HepG2 (cell line): ENCODE results near the gene RAB39B. TPM values are rescaled to one million over a fixed set of nuclear protein-coding genes. Genes with fewer than 3 reads are reported as not detected.
"Not testable (repeated sequence)": the region's sequence is repeated elsewhere in the genome, so short reads cannot be mapped to it uniquely, and the experiment has no call there.

ENCODE experiments used
- ATAC-seq: fragments of 200-7000 bp; cut with Tn5 transposase; 3 replicates; pipeline ENCODE4 v1.9.1; 2020; ENCODE audit warnings: mild to moderate bottlenecking, moderate library complexity
- BruUV-seq: library from RNA; stranded (reverse); fragments of 400-500 nt; replicated peaks from 2 replicates; lab custom pipeline; 2021; lab: Mats Ljungman, UMichigan
- CTCF ChIA-PET: fragments of 300-600 bp; formaldehyde crosslinking; extraction: SDS; loops from one replicate; lab custom pipeline; 2021; ENCODE audit warnings: low total read pairs, inconsistent platforms, low intra/inter-chr PET ratio; lab: Yijun Ruan, JAX
- POLR2A ChIA-PET: fragments of 350-600 bp; sonication (Branson Sonifier 250); formaldehyde crosslinking; loops from one replicate; lab custom pipeline; 2020; ENCODE audit warnings: antibody characterized with exemption, inconsistent platforms; lab: Yijun Ruan, JAX
- DNase-seq: peaks from one replicate; pipeline ENCODE4 v3.0.0-alpha.2; 2015; ENCODE audit warnings: low spot score
- FAIRE-seq: peaks from 3 replicates; lab custom pipeline; 2011; peaks lifted over from hg19 to GRCh38; lab: Jason Lieb, UNC
- H2AFZ ChIP-seq: one replicate; pipeline ENCODE4 v1.6.1; 2011; ENCODE audit warnings: low read length, inconsistent platforms
- H3K27ac ChIP-seq: fragments of 300-600 bp; 3 replicates; pipeline ENCODE4 v1.8.0; 2011; ENCODE audit warnings: mixed run types, mild to moderate bottlenecking, mixed read lengths, low read length, inconsistent platforms; ENCODE audit not compliant: insufficient read depth; ENCODE audit errors: extremely low read length
- H3K27me3 ChIP-seq, 2 experiments: fragments of 200-600 bp in 1 of 2; 2 replicates in 1 of 2; 3 replicates in 1 of 2; pipeline versions ENCODE4 v1.6.0 to v1.8.0; 2011; ENCODE audit warnings: low read length in 2 of 2, mild to moderate bottlenecking in 2 of 2, moderate library complexity in 2 of 2, inconsistent platforms in 1 of 2; ENCODE audit not compliant: insufficient read depth in 2 of 2, control insufficient read depth in 1 of 2
- H3K36me3 ChIP-seq, 2 experiments: fragments of 200-600 bp in 1 of 2; replicated peaks in 1 of 2; 2 replicates in 1 of 2; 3 replicates in 1 of 2; pipeline versions ENCODE4 v1.5.1 to v1.8.0; 2011; ENCODE audit warnings: low read length in 2 of 2, inconsistent platforms in 1 of 2; ENCODE audit not compliant: insufficient read depth in 2 of 2, control insufficient read depth in 1 of 2
- H3K4me1 ChIP-seq: 2 replicates; pipeline ENCODE4 v1.5.1; 2012; ENCODE audit warnings: low read length, inconsistent platforms; ENCODE audit not compliant: insufficient read depth
- H3K4me2 ChIP-seq: 2 replicates; pipeline ENCODE4 v1.6.0; 2011; ENCODE audit warnings: low read depth, low read length, inconsistent platforms
- H3K4me3 ChIP-seq, 3 experiments: fragments of 200-600 bp in 1 of 3; sonication (generic), shearing (Covaris generic) in 1 of 3; replicated peaks in 1 of 3; 2 replicates each; pipeline ENCODE4 v1.5.1; 2011 to 2016; ENCODE audit warnings: low read length in 3 of 3, inconsistent platforms in 2 of 3, low read depth in 2 of 3, mild to moderate bottlenecking in 2 of 3, control low read depth in 1 of 3, mixed read lengths in 1 of 3; ENCODE audit not compliant: insufficient read depth in 1 of 3
- H3K79me2 ChIP-seq: one replicate; pipeline ENCODE4 v1.6.1; 2011; ENCODE audit warnings: low read length, inconsistent platforms; ENCODE audit not compliant: insufficient read depth
- H3K9ac ChIP-seq: 2 replicates; pipeline ENCODE4 v1.6.0; 2011; ENCODE audit warnings: mild to moderate bottlenecking, low read depth, low read length, inconsistent platforms; ENCODE audit not compliant: insufficient read depth
- H3K9me3 ChIP-seq: 2 replicates; pipeline ENCODE4 v1.5.1; 2012; ENCODE audit warnings: mild to moderate bottlenecking, low read length
- H4K20me1 ChIP-seq: 2 replicates; pipeline ENCODE4 v1.6.0; 2011; ENCODE audit warnings: inconsistent platforms, mild to moderate bottlenecking, low read length, moderate library complexity; ENCODE audit not compliant: insufficient read depth
- ASH2L ChIP-seq: fragments of 300-600, 200-600 bp; sonication (generic); IDR thresholded peaks from 2 replicates; pipeline ENCODE4 v1.7.0; 2017; ENCODE audit warnings: low read depth, mild to moderate bottlenecking, moderate library complexity, mixed read lengths, low read length; ENCODE audit not compliant: insufficient read length
- ATAD3A ChIP-seq: sonication (generic); formaldehyde crosslinking; IDR thresholded peaks from 2 replicates; pipeline ENCODE4 v1.4.0; 2020; ENCODE audit warnings: missing genetic modification reagents
- KLF6 ChIP-seq: IDR thresholded peaks from 2 replicates; pipeline ENCODE4 v1.8.0; 2016; ENCODE audit warnings: missing biosample characterization, missing genetic modification reagents
- MAFK ChIP-seq, 2 experiments: IDR thresholded peaks in 1 of 2; conservative IDR thresholded peaks in 1 of 2; 2 replicates each; pipeline ENCODE4 v1.6.1; 2011; ENCODE audit warnings: improper control_type of control experiment in 2 of 2, low read length in 2 of 2
- MEIS1 ChIP-seq: sonication (generic); formaldehyde crosslinking; IDR thresholded peaks from 2 replicates; pipeline ENCODE4 v1.9.0; 2021; ENCODE audit warnings: mild to moderate bottlenecking, missing genetic modification reagents, moderate library complexity, borderline replicate concordance
- NCOA2 ChIP-seq: sonication (generic); formaldehyde crosslinking; IDR thresholded peaks from 2 replicates; pipeline ENCODE4 v1.8.0; 2022; ENCODE audit warnings: inconsistent platforms
- NONO ChIP-seq, 2 experiments: fragments of 450-650 bp in 1 of 2; sonication (generic) in 1 of 2; formaldehyde crosslinking in 1 of 2; IDR thresholded peaks in 1 of 2; conservative IDR thresholded peaks in 1 of 2; 2 replicates each; pipeline versions ENCODE4 v1.6.1 to v1.8.0; 2017 to 2022; ENCODE audit warnings: mild to moderate bottlenecking in 1 of 2, missing genetic modification reagents in 1 of 2, moderate library complexity in 1 of 2
- SATB2 ChIP-seq: sonication (generic); formaldehyde crosslinking; IDR thresholded peaks from 2 replicates; pipeline ENCODE4 v1.5.0; 2020; ENCODE audit warnings: missing genetic modification reagents
- WGBS: methylation state at CpG from one replicate; pipeline ENCODE4 v1.1.6; 2017; ENCODE audit warnings: low lambda C conversion rate; 5-methylcytosine and 5-hydroxymethylcytosine counted together
- in situ Hi-C: cut with HindIII; loops from 2 replicates; pipeline ENCODE4 v1.10.0; 2017; ENCODE audit warnings: low pct_unique_long_range_greater_than_20kb; ENCODE audit not compliant: extremely low pct_ligation_motif_present
- intact Hi-C: fragments of 100-400 bp; cut with micrococcal nuclease; formaldehyde crosslinking; loops from one replicate; pipeline ENCODE4 v1.10.0; 2022; ENCODE audit not compliant: unreplicated experiment
- polyA plus RNA-seq, 8 experiments: library from polyadenylated mRNA; depleted of rRNA in 3 of 8; stranded (reverse) in 7 of 8; unstranded in 1 of 8; fragments of >200 nt; fragmentation: Illumina TruSeq in 4 of 8; extraction: Trizol in 4 of 8; gene quantifications; 2 replicates each; pipeline versions ENCODE4 v1.2.1 to v1.2.3, GENCODE V29; 2011 to 2016; ENCODE audit warnings: low read depth in 4 of 8, missing spikeins in 1 of 8, mixed read lengths in 1 of 8; ENCODE audit not compliant: insufficient read depth in 1 of 8
- total RNA-seq, 5 experiments: library from RNA; depleted of rRNA; stranded (reverse); fragments of >200 nt; fragmentation: Illumina TruSeq; extraction: Trizol; gene quantifications; 2 replicates each; pipeline ENCODE4 v1.2.3, GENCODE V29; 2016; ENCODE audit warnings: low read depth in 1 of 5
- TF ChIP-seq, protein P1 (sequence below): sonication (generic); formaldehyde crosslinking; IDR thresholded peaks from 2 replicates; pipeline ENCODE4 v1.4.0; 2020; ENCODE audit warnings: mild to moderate bottlenecking, missing genetic modification reagents
- TF ChIP-seq, protein P2 (sequence below): sonication (generic); formaldehyde crosslinking; IDR thresholded peaks from 2 replicates; pipeline ENCODE4 v1.4.0; 2020; ENCODE audit warnings: missing genetic modification reagents, borderline replicate concordance

Gene RAB39B
- total and polyA plus RNA-seq, 2 of the 13 experiments (the other 11 are each of a cell fraction or from before 2014, with no cell fraction given): 0.05 to 0.07 TPM

DNA sequence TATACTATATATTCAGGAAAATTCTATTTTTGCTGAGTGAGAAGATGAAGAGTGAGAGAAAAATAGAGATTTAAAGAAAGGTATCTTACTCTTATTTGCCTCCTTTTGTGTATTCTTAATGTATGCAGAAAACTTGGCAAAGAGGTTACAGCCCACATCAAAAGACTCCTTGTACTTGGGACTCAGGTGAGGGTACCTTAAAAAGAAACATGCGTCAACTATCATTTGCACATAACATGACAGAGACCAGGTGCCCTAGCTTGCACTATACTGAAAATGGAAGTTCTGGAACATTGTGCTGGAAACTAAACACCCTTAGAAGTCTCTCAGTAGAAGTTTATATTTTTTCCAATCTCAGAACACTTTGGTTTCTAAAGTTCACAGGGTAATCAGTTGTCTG is 15.6 kb upstream of the RAB39B start (continued):
- TF ChIP-seq, protein P1, sequence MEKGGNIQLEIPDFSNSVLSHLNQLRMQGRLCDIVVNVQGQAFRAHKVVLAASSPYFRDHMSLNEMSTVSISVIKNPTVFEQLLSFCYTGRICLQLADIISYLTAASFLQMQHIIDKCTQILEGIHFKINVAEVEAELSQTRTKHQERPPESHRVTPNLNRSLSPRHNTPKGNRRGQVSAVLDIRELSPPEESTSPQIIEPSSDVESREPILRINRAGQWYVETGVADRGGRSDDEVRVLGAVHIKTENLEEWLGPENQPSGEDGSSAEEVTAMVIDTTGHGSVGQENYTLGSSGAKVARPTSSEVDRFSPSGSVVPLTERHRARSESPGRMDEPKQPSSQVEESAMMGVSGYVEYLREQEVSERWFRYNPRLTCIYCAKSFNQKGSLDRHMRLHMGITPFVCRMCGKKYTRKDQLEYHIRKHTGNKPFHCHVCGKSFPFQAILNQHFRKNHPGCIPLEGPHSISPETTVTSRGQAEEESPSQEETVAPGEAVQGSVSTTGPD (CRISPR knock-in tag): no peak
- TF ChIP-seq NCOA2 (no peak), ATAD3A (CRISPR knock-in tag) (no peak), ASH2L (no peak), MEIS1 (CRISPR knock-in tag) (no peak), NONO (IDR thresholded peaks at IDR 0.05) (no peak), NONO (CRISPR knock-in tag; conservative IDR thresholded peaks at IDR 0.05) (no peak), KLF6 (CRISPR knock-in tag) (no peak)
- TF ChIP-seq, protein P2, sequence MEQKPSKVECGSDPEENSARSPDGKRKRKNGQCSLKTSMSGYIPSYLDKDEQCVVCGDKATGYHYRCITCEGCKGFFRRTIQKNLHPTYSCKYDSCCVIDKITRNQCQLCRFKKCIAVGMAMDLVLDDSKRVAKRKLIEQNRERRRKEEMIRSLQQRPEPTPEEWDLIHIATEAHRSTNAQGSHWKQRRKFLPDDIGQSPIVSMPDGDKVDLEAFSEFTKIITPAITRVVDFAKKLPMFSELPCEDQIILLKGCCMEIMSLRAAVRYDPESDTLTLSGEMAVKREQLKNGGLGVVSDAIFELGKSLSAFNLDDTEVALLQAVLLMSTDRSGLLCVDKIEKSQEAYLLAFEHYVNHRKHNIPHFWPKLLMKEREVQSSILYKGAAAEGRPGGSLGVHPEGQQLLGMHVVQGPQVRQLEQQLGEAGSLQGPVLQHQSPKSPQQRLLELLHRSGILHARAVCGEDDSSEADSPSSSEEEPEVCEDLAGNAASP (CRISPR knock-in tag): no peak
- TF ChIP-seq, all 625 proteins: peak for 0

DNA sequence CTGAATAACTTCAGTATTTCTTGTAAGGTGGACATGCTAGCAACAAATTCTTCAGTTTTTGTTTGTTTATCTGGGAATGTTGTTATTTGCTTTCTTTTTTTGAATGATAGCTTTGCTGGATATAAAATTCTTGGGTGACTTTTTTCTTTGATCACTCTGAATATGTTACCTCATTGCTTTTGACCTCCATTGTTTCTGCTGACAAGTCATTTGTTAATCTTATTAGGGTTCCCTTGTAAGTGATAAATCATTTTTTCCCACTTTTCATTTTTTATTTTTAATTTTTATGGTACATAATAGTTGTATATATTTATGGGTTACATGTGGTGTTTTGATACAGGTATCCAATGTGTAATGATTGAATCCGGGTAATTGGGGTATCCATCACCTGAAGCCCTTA is 6.7 kb upstream of the RAB39B start:
- ATAC-seq (no peak), FAIRE-seq (no peak), DNase-seq (no peak)
- Histone ChIP-seq H3K9ac (no peak overlapping the region), H3K36me3 (no peaks in the 10 kb centered on the region), H4K20me1 (no peaks in the 10 kb centered on the region), H3K4me3 (no peak overlapping the region), H3K79me2 (no peaks in the 10 kb centered on the region), H2AFZ (no peak overlapping the region), H3K27me3 (no peaks in the 10 kb centered on the region), H3K4me2 (no peak overlapping the region), H3K4me1 (no peaks in the 10 kb centered on the region), H3K27ac (no peak overlapping the region), H3K9me3 (no peaks in the 10 kb centered on the region)
- intact Hi-C loops: no loop called here
- CTCF ChIA-PET: no interaction called here
- POLR2A ChIA-PET: no interaction called here
- BruUV-seq: no TSS peak
- TF ChIP-seq MAFK (conservative IDR thresholded peaks at IDR 0.05 in 1 of 2, IDR thresholded peaks at IDR 0.05 in 1 of 2; ENCODE audit: low read length in 2 of 2) (peak in 1 of 2 experiments; percentile 23; a peak in 1 of 4 replicates), SATB2 (no peak)
- in situ Hi-C loops: no loop called here
- WGBS: 0% methylated on average over 1 of the region's 1 CpG

DNA sequence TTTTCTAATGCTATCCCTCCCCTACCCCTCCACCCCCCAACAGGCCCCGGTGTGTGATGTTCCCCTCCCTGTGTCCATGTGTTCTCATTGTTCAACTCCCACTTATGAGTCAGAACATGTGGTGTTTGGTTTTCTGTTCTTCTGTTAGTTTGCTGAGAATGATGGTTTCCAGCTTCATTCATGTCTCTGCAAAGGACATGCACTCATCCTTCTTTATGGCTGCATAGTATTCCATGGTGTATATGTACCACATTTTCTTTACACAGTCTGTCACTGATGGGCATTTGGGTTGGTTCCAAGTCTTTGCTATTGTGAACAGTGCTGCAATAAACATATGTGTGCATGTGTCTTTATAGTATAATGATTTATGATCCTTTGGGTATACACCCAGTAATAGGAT is 3.7 kb upstream of the RAB39B start:
- CTCF ChIA-PET, H3K4me2 ChIP-seq, H3K79me2 ChIP-seq, H3K9ac ChIP-seq, H2AFZ ChIP-seq, intact Hi-C loops, BruUV-seq, H3K36me3 ChIP-seq, H3K4me1 ChIP-seq, ATAC-seq, DNase-seq, H3K27me3 ChIP-seq, H3K27ac ChIP-seq, POLR2A ChIA-PET, H4K20me1 ChIP-seq, H3K4me3 ChIP-seq, in situ Hi-C loops, FAIRE-seq, H3K9me3 ChIP-seq: not testable (repeated sequence)
- 0% methylated on average over 1 of the region's 1 CpG for WGBS
